ENCODE measurements around the gene ECT2L.

Gene ECT2L

DNA sequence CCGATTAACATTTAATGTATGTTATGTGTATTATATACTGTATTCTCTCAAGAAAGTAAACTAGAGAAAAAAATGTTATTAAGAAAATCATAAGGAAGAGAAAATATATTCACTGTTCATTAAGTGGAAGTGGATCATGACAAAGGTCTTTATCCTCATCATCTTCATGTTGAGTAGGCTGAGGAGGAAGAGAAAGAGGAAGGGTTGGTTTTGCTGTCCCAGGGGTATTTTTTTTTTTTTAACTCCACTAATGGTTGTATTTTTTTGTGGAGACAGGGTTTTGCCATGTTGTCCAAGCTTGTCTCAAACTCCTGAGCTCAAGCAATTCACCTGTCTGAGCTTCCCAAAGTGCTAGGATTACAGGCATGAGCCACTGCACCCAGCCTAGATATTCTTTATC is 11.0 kb downstream of the ECT2L start:
- no peak for DNase-seq

- no peak for DNase-seq
Observed at GRCh38 chr6:138809677-138810076, 13.8 kb downstream of the ECT2L start.

DNA sequence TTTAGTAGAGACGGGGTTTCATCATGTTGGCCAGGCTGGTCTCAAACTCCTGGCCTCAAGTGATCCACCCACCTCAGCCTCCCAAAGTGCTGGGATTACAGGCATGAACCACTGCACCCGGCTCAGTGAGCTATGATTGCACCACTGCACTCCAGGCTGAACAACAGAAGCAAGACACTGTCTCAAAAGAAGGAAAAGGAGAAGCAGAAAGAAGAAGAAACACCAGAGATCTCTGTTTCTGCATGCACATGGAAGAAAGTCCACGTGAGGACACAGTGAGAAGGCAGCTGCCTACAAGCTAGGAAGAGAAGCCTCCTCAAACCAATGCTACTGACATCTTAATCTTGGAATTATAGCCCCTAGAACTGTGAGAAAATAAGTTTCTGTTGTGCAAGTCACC is 16.0 kb downstream of the ECT2L start:
- DNase-seq = no peak

DNA sequence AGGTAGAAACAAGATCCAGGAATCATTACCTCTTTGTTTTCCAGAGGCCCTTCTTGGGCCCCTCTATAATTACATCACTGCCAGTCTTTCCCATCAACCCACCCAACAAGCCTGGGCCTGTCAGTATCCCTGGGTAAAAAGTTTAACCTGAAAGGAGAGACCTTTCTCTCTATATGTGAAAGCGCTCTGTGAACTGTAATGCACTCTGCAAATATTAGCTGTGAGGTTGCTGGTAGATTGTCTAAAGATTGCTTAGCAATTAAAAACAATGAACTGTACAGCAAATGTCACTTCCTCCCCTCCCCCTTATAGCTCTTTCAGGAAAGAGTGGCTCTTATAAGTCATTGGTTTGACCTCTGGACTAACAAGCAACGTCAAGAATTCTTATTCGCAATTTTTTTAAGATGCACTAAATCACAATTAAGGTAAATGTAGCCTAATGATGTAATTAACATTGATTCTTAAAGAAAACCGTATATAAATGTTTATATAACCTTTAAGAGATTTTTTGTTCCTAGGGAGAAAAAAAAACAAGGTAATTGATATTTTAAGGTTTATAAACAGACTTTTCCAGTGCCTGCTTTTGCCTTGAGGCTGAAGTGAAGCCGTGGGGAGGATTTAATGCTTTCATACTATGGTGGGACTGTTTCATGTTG is 18.4 kb downstream of the ECT2L start:
- DNase-seq = no peak

DNA sequence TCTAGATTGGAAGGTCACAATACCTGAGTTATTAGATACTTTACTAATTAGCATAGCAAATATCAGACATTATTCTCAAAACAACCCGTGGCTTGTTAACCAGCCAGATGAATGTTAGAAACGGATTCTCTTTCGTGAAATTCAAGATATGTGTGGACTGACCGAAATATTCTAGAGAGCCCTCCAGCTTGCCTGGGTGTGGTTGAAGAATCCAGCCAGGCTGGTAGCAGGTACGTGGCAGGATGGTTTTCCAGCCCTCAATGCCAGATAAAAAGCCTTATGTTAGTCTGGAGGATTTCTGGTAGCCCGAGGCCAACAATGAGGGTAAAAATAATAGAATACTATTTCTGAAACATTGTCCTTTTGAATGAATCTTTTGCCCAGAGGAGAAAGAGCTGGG is 19.3 kb downstream of the ECT2L start:
- DNase-seq = no peak

GRCh38 chr6:138815797-138816528 is 20.1 kb downstream of the ECT2L start:
- DNase-seq = peak; percentile 86

DNA sequence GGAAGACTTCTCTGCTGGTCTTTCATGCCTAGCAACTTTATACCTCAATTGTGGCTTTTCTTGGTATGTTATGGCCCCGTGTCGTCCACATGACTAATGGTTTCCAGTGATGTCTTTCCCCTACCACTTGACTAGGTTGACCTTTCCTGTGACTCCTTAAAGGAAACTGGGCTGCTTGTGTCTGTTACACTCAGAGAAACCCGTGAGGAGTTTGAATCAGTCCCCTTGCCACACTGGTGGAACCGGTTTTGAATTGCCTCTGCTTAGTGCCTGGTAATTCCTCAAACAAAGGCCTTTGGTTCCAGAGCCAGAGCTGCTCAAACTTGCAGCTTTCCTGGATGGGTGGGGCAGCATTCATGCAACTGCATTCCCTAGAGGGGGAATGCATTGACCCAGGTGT is 21.9 kb downstream of the ECT2L start:
- no peak for DNase-seq

DNA sequence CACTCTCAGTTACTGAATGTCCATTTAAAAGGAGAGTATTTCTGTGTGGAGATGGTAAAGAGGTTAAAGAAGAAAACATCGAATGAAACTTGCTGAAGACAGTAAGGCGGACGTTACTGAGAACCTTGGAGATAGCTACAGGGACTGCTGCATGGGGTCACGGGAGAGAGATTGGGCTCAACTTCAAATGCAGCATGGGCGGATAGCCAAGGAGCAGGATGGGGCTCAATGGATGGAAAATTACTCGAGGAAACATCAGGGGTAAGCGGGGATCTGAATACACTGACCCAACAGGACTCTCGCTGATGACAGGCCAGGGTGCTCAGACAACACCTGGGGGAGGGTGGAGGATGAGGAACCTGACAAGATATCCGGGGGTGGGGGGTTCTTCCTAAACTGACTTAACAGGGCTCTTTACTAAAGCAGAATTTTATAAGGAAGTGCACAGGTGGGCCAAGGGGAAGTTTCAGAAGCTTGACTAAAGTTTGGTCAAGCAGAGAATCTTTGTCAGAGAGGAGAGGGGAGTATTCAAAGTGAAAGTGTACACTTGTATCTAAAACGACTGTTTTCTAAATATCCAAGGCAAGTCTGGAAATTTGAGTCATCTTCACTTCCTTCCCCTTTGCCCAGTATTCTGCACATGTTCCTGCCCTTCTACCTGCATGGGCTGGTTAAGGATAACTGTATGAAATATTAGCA is 22.8 kb downstream of the ECT2L start:
- DNase-seq = no peak

GRCh38 chr6:138821519-138821918 is 25.6 kb downstream of the ECT2L start:
- no peak for DNase-seq

DNA sequence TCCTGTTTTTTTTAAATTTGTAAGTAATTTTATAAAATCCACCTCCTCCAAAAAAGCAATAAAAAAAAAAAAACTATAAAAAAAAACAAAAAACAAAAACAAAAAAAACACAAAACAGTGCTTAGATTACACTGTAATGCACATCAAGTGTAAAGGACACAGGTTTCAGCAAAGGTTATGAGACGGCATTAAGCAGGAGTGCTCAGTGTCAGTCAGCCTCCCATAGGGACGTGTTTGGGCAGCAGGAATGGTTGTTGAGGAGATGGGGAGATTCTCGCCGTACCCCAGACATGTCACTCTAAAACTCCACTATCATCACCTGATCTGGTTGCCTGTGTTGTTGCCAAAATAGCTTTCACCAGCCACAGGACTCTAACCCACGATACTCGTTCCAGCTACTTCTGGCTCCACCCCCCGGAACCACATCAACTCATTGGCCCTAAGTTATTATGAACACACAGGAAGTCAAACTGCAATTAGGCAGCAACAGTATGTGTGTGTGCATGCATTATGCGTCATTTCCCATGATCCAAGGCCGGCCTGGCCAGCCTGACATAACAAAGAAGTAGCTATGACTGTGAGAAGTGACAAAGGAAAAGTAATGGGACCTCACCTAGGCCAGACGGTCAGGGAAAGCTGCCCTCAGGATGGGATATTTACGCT is 28.7 kb downstream of the ECT2L start:
- peak; percentile 13 for DNase-seq

DNA sequence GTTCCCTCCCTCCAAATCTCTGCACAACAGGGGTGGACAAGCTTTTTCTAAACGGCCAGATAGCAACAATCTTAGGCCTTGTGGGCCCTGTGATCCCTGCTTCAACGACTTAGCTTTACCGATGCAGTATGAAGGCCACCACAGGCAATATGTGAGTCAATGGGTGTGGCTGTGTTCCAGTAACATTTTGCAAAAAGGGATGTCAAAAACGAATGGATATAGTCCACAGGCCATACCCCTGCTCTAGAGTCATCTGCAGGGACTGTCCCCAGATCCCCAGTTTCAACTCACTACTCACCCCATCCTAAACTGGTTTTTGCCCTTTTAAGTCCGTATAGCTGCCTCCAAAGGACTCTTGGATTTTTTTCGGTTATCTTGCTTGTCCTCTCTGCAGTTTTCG is 34.4 kb downstream of the ECT2L start:
- no peak for DNase-seq

DNA sequence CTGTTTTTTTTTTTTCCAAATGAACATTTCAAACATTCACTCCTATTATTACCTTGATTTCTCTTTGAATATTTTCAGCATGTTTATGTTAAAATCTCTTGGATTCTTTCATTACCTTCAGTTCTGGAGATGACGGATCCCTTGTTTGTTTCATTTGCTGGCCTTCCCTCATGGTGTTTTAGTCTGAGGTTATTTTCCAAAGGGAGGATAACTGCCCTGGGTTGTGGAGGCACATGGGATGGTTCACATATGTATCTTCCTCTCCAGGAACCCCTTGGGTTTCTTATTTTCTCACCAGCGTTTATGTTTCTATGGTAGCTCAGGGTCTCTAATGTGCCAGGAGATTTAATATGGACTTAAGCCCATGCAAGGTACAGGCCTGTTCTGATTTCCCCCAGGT is 36.3 kb downstream of the ECT2L start:
- no peak for DNase-seq

DNA sequence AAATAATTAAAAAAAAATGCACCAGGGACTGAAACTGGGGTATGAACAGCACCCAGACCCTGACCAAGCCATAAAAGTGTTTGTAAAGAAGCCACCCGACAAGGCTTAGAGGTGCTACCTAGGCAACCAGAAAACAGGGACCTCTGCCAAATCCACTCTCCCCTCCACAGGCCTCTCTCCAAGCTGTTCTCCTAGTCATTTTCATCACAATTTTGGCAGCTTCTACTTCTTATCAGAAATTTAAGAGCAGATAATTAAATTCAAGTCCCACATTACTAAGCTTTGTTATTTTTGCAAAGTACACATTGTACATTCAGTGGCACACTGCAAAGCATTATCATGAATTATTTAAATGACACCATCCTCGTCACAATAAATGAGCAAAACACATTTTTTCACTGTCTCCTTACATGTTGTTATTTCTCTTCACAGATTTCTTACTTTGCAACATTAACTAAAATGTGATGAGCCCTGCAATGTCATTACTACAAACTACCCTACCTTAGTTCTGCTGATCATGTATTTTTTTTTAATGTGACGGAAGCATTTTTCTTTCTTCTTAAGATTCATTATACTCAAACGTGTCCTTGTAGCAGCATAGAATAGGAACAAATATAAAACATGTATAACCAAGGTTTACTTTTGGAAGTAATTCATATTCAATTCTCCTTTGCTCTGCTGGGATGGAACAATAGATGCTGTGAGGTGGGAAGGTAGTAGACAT is 38.1 kb downstream of the ECT2L start:
- no peak for DNase-seq

GRCh38 chr6:138837246-138837645 is 41.4 kb downstream of the ECT2L start:
- DNase-seq = no peak

- DNase-seq = no peak
Observed at GRCh38 chr6:138844192-138844591, 48.3 kb downstream of the ECT2L start.

DNA sequence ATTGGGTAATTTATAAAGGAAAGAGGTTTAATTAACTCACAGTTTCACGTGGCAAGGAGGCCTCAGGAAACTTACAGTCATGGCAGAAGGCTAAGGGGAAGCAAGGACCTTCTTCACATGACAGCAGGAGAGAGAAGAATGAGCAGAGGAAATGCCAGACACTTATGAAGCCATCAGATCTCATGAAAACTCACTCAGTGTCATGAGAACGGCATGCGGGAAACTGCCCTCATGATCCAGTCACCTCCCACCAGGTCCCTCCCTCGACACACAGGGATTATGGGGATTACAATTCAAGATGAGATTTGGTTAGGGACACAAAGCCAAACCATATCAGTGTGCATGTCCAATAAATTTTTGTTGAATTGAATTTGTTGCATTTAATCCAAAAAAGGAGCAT is 52.0 kb downstream of the ECT2L start:
- no peak for DNase-seq

- DNase-seq = no peak
Observed at GRCh38 chr6:138848461-138848860, 52.6 kb downstream of the ECT2L start.

- DNase-seq = no peak
Observed at GRCh38 chr6:138849791-138850190, 53.9 kb downstream of the ECT2L start.

DNA sequence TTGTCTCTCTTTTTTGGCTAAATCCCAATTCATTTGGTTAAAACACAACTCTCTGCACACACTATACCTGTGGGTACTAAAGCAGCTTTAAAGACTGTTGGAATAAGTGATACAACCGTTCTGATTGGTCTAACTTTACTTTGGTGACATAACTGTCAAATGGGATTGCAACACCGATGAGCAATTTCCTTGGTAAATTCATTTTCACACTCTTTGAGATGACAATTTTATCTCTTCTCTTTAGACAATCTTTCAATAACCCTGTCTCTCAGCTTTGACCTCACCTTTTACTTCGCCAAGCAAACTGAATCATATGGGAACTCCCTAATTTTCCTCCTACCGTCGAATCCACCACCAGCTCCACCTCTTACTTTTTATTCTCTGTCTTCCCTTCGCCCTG is 60.8 kb downstream of the ECT2L start:
- no peak for DNase-seq

DNA sequence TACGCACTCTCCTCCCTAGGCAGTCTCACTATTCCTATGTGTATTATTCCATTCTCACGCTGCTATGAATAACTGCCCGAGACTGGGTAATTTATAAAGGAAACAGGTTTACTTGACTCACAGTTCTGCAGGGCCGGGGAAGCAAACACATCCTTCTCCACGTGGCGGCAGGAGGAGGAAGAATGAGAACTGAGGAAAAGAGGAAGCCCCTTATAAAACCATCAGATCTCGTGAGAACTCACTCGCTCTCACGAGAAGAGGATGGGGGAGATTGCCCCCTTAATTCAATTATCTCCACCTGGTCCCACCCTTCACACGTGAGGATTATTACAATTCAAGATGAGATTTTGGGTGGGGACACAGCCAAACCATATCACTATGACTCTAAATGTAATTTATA is 61.9 kb downstream of the ECT2L start:
- peak; percentile 19 for DNase-seq

GRCh38 chr6:138862456-138862855 is 66.6 kb downstream of the ECT2L start:
- no peak for DNase-seq

DNA sequence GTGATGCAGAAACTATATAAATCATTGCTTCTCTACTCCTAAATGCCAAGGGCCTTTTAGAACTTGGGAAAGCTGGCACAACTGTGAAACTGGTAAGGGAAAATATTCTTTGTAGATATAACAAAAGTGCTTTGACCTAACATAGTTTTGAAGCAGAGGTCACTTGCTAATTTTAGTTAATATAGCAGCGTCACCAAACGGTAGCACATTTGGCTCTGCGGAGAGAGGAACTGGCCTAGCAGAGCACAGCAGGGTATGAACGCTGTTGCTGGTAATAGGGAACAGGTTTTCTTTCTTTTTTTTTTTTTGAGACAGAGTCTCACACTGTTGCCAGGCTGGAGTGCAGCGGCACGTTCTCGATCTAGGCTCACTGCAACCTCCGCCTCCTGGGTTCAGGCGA is 67.4 kb downstream of the ECT2L start:
- DNase-seq = peak; percentile 9

DNA sequence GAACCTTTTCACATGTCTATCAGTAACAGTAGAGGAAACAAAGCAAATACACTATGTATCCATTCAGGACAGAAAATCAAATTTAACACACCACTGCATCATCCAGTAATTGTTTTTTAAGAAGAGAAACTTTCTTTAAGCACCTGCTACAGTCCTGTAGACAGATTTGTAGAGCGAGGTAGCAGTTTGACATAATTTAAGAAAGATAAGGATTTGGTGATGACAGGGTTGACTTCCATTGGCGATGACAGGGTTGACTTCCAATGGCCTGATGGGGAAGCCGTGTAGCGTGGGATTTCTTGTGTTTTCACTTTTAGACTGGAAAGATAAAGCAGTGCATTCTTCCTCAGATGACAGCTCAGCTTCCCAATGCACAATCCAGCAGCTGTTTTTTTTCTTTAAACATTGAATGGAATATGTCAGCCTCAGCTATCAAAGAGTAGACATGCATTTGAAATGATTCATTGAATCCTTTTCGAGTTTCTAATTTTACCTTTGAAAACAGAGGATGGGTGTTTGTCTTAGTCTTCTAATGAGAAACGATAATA is 68.5 kb downstream of the ECT2L start:
- DNase-seq = no peak
